ENCODE results near the gene EHD1. TPM values are rescaled to one million over a fixed set of nuclear protein-coding genes. Genes with fewer than 3 reads are reported as not detected.

The EHD1 gene
- total RNA-seq, 2 donors from 2014 or later: 39.7 to 43.8 TPM

- no peaks in the 10 kb centered on the region for H3K9me3 ChIP-seq (ENCODE audit: control insufficient read depth, low read length)
- H3K27me3 Mint-ChIP-seq (ENCODE audit: insufficient read depth): peaks cover 9% of the 10 kb centered on the region
- H3K4me1 Mint-ChIP-seq: peaks cover 17% of the 10 kb centered on the region
- peaks cover 14% of the 10 kb centered on the region for H3K36me3 Mint-ChIP-seq (ENCODE audit: low read depth)
- peaks cover 10% of the 10 kb centered on the region for H3K27me3 ChIP-seq (ENCODE audit: control insufficient read depth, insufficient read depth, low read length, poor library complexity, severe bottlenecking)
- H3K9me3 Mint-ChIP-seq: no peaks in the 10 kb centered on the region
- WGBS, 2 experiments (ENCODE audit: insufficient coverage in 1 of 2, insufficient read length in 1 of 2): 93 to 97% methylated on average over 15 to 17 of the region's 17 CpGs
- DNase-seq: no peak
- peaks cover 9% of the 10 kb centered on the region for H3K4me1 ChIP-seq (ENCODE audit: control insufficient read depth, insufficient read depth, low read length)
- H3K36me3 ChIP-seq (ENCODE audit: control insufficient read depth, insufficient read depth, low read length): peaks cover 16% of the 10 kb centered on the region
- no peak overlapping the region for H3K9ac ChIP-seq (ENCODE audit: extremely low read depth, low read length, poor library complexity, severe bottlenecking)
- TF ChIP-seq CTCF (conservative IDR thresholded peaks at IDR 0.05): no peak
- no peak overlapping the region for H3K4me3 Mint-ChIP-seq
- no peak overlapping the region for H3K4me3 ChIP-seq (ENCODE audit: low read length)
- no peak overlapping the region for H3K27ac ChIP-seq (ENCODE audit: low read depth, low read length)
- H3K27ac Mint-ChIP-seq: no peak overlapping the region
These were observed 35.7 kb upstream of the EHD1 start for GRCh38 chr11:64914123-64914522.

DNA sequence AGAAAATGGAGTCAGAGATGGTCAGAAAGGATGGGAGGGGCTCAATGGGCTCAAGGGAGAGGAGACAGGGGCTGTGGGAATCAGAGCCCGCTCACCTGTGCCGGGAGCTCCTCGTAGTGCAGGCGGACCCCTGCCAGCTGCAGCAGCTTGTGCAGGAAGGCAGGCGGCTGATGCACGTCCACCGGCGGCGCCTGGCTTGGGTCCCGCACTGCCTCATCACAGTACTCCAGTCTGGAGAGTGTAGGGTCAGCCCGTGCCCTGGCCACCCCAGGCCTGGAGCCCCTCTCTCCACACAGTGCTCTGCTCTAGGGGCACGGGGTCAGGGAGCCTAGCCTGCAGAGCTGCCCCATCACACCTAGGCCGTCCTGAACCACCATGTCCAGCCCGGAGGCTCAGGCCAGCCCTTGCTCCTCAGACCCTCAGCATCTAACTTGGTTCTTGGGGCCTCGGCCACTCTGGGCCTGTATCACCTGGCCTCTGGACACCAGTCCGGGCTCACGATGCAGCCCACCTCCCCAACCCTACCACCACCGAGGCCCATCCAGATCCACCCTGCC, 34.8 kb upstream of the EHD1 start:
- no peaks in the 10 kb centered on the region for H3K9me3 ChIP-seq (ENCODE audit: control insufficient read depth, low read length)
- no peak overlapping the region for H3K4me3 ChIP-seq (ENCODE audit: low read length)
- H3K27me3 Mint-ChIP-seq (ENCODE audit: insufficient read depth): peaks cover 3% of the 10 kb centered on the region
- WGBS, 2 experiments (ENCODE audit: insufficient coverage in 1 of 2, insufficient read length in 1 of 2): 90 to 93% methylated on average over 6 to 18 of the region's 18 CpGs
- peaks cover 17% of the 10 kb centered on the region for H3K36me3 Mint-ChIP-seq (ENCODE audit: low read depth)
- no peaks in the 10 kb centered on the region for H3K9me3 Mint-ChIP-seq
- H3K36me3 ChIP-seq (ENCODE audit: control insufficient read depth, insufficient read depth, low read length): peaks cover 16% of the 10 kb centered on the region
- no peak for TF ChIP-seq CTCF (conservative IDR thresholded peaks at IDR 0.05)
- no peak for DNase-seq
- peaks cover 17% of the 10 kb centered on the region for H3K4me1 Mint-ChIP-seq
- H3K27ac ChIP-seq (ENCODE audit: low read depth, low read length): no peak overlapping the region
- no peak overlapping the region for H3K4me3 Mint-ChIP-seq
- peaks cover 2% of the 10 kb centered on the region for H3K27me3 ChIP-seq (ENCODE audit: control insufficient read depth, insufficient read depth, low read length, poor library complexity, severe bottlenecking)
- no peak overlapping the region for H3K27ac Mint-ChIP-seq
- H3K4me1 ChIP-seq (ENCODE audit: control insufficient read depth, insufficient read depth, low read length): peaks cover 9% of the 10 kb centered on the region
- no peak overlapping the region for H3K9ac ChIP-seq (ENCODE audit: extremely low read depth, low read length, poor library complexity, severe bottlenecking)

DNA sequence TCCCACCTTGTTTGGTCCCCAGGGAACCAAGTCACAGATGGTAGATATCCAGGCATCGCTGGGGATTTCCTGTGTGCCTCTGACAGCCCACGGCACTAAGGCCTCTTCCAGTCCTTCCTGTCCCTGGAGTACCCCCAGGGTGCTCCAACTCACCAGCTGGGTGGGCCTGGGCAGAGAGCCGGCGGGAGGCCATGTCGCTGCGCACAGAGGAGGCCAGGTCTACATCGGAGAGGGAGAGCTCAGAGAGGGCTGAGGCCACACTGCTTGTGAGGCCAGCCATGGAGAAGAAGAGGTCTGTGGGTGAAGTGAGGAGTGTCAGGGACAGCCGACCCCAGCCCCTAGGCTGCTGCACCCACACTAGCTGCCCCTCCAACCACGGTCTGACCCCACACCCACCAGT, 33.3 kb upstream of the EHD1 start:
- Histone ChIP-seq H3K27ac (ENCODE audit: low read depth, low read length) (no peak overlapping the region), H3K36me3 (ENCODE audit: control insufficient read depth, insufficient read depth, low read length) (peaks cover 22% of the 10 kb centered on the region), H3K9me3 (ENCODE audit: control insufficient read depth, low read length) (no peaks in the 10 kb centered on the region), H3K9ac (ENCODE audit: extremely low read depth, low read length, poor library complexity, severe bottlenecking) (no peak overlapping the region), H3K4me3 (ENCODE audit: low read length) (no peak overlapping the region), H3K4me1 (ENCODE audit: control insufficient read depth, insufficient read depth, low read length) (peaks cover 6% of the 10 kb centered on the region), H3K27me3 (ENCODE audit: control insufficient read depth, insufficient read depth, low read length, poor library complexity, severe bottlenecking) (no peaks in the 10 kb centered on the region)
- Mint-ChIP-seq H3K36me3 (ENCODE audit: low read depth) (peaks cover 21% of the 10 kb centered on the region), H3K9me3 (no peaks in the 10 kb centered on the region), H3K27me3 (ENCODE audit: insufficient read depth) (no peaks in the 10 kb centered on the region), H3K4me1 (peaks cover 9% of the 10 kb centered on the region), H3K4me3 (no peak overlapping the region), H3K27ac (no peak overlapping the region)
- TF ChIP-seq CTCF (conservative IDR thresholded peaks at IDR 0.05): no peak
- DNase-seq: no peak
- 87 to 92% methylated on average over 6 to 7 of the region's 9 CpGs for WGBS, 2 experiments (ENCODE audit: insufficient coverage in 1 of 2, insufficient read length in 1 of 2)
